ENCODE data around the gene PDZRN3.
"Not testable (repeated sequence)": the region's sequence is repeated elsewhere in the genome, so short reads cannot be mapped to it uniquely, and the experiment has no call there.

The PDZRN3 gene

DNA sequence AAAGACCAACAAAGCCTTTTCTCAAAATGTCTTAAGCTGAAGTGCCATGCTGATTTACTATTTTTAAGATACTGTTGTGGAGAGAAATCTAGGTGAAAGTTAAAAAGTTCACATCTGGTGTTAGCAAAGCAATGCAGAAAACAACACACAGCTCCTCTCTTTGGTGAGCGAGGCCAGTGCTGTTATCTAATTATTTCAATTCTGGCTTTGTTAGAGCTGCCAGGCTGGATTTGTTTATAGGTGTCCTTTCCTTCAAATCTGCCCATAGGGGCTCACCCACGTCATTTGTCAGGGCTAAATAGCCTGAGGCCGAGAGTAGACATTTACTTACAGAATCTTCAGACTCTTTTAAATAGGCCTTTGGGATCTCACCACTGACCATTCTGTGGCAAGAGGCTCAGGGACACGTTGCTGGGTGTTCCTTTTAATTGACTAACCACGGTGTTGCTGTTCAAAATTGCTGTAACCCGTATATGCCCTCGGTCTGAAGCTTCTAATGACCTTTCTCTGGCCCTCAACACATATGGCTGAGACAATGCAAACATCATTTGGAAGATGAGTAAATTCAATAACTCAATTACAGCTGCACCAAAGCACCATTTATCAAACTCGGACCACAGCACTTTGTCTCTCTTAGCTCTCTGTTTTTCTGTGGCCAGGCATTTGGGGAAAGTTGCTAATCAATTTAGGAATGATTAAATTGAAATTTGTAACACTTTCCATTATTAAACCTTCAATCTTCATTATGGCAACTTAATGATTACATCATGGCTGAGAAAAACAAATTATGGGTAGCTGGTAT is 152.6 kb downstream of the PDZRN3 start:
- H3K4me3 ChIP-seq (ENCODE audit: low read depth, low read length), result no peak overlapping the region
- ChIA-PET POLR2A (interaction anchor here (0.7 kb wide), 1 partner anchor 42 kb away, joined by 3 read pairs; no protein-coding TSS in a partner anchor), CTCF (interaction anchor here (0.8 to 2.1 kb wide), 3 partner anchors 9 to 17 kb away, joined by 3 to 6 read pairs (median 3); no protein-coding TSS in a partner anchor)
- no peak for TF ChIP-seq CTCF (IDR thresholded peaks at IDR 0.05; ENCODE audit: insufficient read depth, low read length, missing control alignments)
- no peak for DNase-seq (ENCODE audit: low read depth, low spot score)

DNA sequence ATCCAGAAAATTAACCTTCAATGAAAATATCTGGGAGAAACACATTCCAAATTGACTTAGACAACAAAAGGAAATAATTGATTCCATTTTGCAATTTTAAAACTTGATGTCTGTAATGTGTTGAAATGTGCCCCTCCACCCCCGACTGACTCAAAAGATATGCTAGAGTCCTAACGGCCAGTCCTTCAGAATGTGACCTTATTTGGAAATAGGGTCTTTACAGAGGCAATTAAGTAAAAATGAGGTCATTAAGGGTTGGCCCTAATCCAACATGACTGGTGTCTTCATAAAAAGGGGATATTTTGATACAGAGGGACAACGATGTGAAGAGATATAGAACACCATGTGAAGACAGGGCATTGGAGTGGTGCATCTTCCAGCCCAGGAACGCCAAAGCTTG is 153.9 kb downstream of the PDZRN3 start:
- CTCF ChIA-PET, result interaction anchor here (2.1 kb wide), 1 partner anchor 16 kb away, joined by 6 read pairs; no protein-coding TSS in a partner anchor
- no peak for TF ChIP-seq CTCF (IDR thresholded peaks at IDR 0.05; ENCODE audit: insufficient read depth, low read length, missing control alignments)
- no peak overlapping the region for H3K4me3 ChIP-seq (ENCODE audit: low read depth, low read length)
- no peak for DNase-seq (ENCODE audit: low read depth, low spot score)
- POLR2A ChIA-PET, result no interaction called here

DNA sequence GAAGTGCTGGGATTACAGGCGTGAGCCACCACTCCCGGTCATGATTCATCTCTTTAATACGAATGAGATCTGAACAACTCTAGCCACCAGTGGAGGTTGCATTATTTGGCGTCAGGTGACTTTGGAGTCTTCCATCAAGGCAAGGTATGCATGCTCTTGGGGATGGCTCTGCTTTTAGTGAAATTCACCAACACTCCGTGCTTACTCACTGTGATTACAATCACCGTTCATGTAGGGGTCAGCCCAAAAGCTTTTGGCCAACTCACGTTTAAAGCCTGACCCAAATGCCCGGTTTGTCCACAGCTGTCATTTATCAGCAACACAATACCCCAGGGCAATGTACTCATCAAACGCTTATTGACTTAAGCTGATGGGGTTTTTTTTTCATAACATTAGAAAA is 155.4 kb downstream of the PDZRN3 start:
- H3K4me3 ChIP-seq (ENCODE audit: low read depth, low read length), result no peak overlapping the region
- POLR2A ChIA-PET, result no interaction called here
- no peak for DNase-seq (ENCODE audit: low read depth, low spot score)
- CTCF ChIA-PET, result interaction anchor here (1.1 to 1.8 kb wide), 2 partner anchors 23 to 367 kb away, joined by 3 to 5 read pairs; no protein-coding TSS in a partner anchor
- no peak for TF ChIP-seq CTCF (IDR thresholded peaks at IDR 0.05; ENCODE audit: insufficient read depth, low read length, missing control alignments)

DNA sequence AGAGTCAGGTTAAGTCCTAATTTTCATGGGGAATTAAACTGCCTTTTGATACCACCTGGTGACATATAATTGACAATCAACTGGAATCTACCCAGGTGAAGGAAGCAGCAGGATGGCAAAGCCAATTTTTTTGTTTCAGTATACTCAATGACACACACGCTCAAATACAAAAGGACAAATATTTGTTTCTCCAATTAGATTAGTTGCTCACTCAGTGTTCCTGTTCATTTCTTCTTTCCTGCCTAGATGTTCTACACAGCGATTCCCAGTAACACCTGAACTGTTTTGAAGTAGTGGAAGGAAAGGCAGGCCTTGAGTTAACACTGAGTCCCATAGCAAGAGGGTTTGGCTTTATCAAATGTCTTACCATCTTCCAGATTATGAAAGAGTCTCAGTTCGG is 157.5 kb downstream of the PDZRN3 start:
- POLR2A ChIA-PET, result no interaction called here
- DNase-seq (ENCODE audit: low read depth, low spot score), result no peak
- no peak for TF ChIP-seq CTCF (IDR thresholded peaks at IDR 0.05; ENCODE audit: insufficient read depth, low read length, missing control alignments)
- CTCF ChIA-PET, result interaction anchor here (1.7 kb wide), 1 partner anchor 41 kb away, joined by 5 read pairs; no protein-coding TSS in a partner anchor
- no peak overlapping the region for H3K4me3 ChIP-seq (ENCODE audit: low read depth, low read length)

- H3K4me3 ChIP-seq (ENCODE audit: low read depth, low read length), result no peak overlapping the region
- ChIA-PET CTCF (interaction anchor here (1.8 kb wide), 1 partner anchor 10 kb away, joined by 7 read pairs; no protein-coding TSS in a partner anchor), POLR2A (no interaction called here)
- TF ChIP-seq CTCF (IDR thresholded peaks at IDR 0.05; ENCODE audit: insufficient read depth, low read length, missing control alignments), result no peak
- no peak for DNase-seq (ENCODE audit: low read depth, low spot score)
Measured at GRCh38 chr3:73465926-73466325, 158.8 kb downstream of the PDZRN3 start.

- DNase-seq (ENCODE audit: low read depth, low spot score); POLR2A ChIA-PET; H3K4me3 ChIP-seq (ENCODE audit: low read depth, low read length): not testable (repeated sequence)
- CTCF ChIA-PET, result interaction anchor here (1.6 kb wide), 1 partner anchor 38 kb away, joined by 5 read pairs; no protein-coding TSS in a partner anchor
Measured at GRCh38 chr3:73464126-73464525, 160.6 kb downstream of the PDZRN3 start.

All from AG04449 (cell line).